Left ventricle myocardium inferior (tissue), 1 donor: Measurements from ENCODE around the gene HBG1. TPM values are rescaled to one million over a fixed set of nuclear protein-coding genes. Genes with fewer than 3 reads are reported as not detected.

Experiments
- DNase-seq: peaks from one replicate; pipeline ENCODE4 v3.0.0-alpha.2; 2020
- H3K27ac ChIP-seq: fragments of 200-600 bp; replicated peaks from 2 replicates; pipeline ENCODE4 v1.8.0; 2021
- H3K27me3 ChIP-seq: fragments of 200-600 bp; 2 replicates; pipeline ENCODE4 v1.8.0; 2021; ENCODE audit warnings: low read depth
- H3K36me3 ChIP-seq: fragments of 200-600 bp; 2 replicates; pipeline ENCODE4 v1.8.0; 2021
- H3K4me1 ChIP-seq: fragments of 200-600 bp; 2 replicates; pipeline ENCODE4 v1.8.0; 2021
- H3K4me3 ChIP-seq: fragments of 200-600 bp; 2 replicates; pipeline ENCODE4 v1.8.0; 2021; ENCODE audit warnings: mild to moderate bottlenecking, moderate library complexity
- H3K9me3 ChIP-seq: fragments of 200-600 bp; replicated peaks from 2 replicates; pipeline ENCODE4 v1.8.0; 2021
- CTCF ChIP-seq: fragments of 200-600 bp; IDR thresholded peaks from 2 replicates; pipeline ENCODE4 v1.8.0; 2021; ENCODE audit warnings: antibody characterized with exemption, mild to moderate bottlenecking, borderline replicate concordance
- intact Hi-C: fragments of 100-400 bp; cut with micrococcal nuclease; formaldehyde crosslinking; loops from one replicate; pipeline ENCODE4 v1.11.0; 2022
- total RNA-seq: library from RNA; stranded (reverse); fragmentation: NEBNext Ultra II Directional; extraction: Animal tissue kit (Norgen Biotek cat#: 25700); gene quantifications from one replicate; pipeline ENCODE4 v1.2.1, GENCODE V29; 2021
- donor health status: DM: no; HTN: yes; CAD: no; lungs with severe emphysema.

HBG1 gene
- total RNA-seq, 1 donor from 2014 or later: not detected

- Histone ChIP-seq H3K27ac (no peak overlapping the region), H3K27me3 (peaks cover 15% of the 10 kb centered on the region), H3K9me3 (no peaks in the 10 kb centered on the region), H3K4me1 (no peaks in the 10 kb centered on the region), H3K36me3 (no peaks in the 10 kb centered on the region), H3K4me3 (no peak overlapping the region)
- intact Hi-C loops: no loop called here
- TF ChIP-seq CTCF: no peak
- no peak for DNase-seq
Observed at GRCh38 chr11:5241458-5241857, 8.2 kb downstream of the HBG1 start.

GRCh38 chr11:5240458-5240857 is 9.2 kb downstream of the HBG1 start:
- Histone ChIP-seq H3K36me3 (no peaks in the 10 kb centered on the region), H3K9me3 (no peaks in the 10 kb centered on the region), H3K27ac (no peak overlapping the region), H3K4me1 (no peaks in the 10 kb centered on the region), H3K27me3 (peaks cover 15% of the 10 kb centered on the region), H3K4me3 (no peak overlapping the region)
- no peak for TF ChIP-seq CTCF
- intact Hi-C loops: no loop called here
- DNase-seq: no peak

- Histone ChIP-seq H3K4me1 (no peaks in the 10 kb centered on the region), H3K36me3 (no peaks in the 10 kb centered on the region), H3K4me3 (no peak overlapping the region), H3K9me3 (no peaks in the 10 kb centered on the region), H3K27ac (no peak overlapping the region), H3K27me3 (peaks cover 15% of the 10 kb centered on the region)
- intact Hi-C loops: no loop called here
- TF ChIP-seq CTCF: no peak
- DNase-seq: no peak
Observed at GRCh38 chr11:5240056-5240455, 9.6 kb downstream of the HBG1 start.

GRCh38 chr11:5239046-5239445 is 10.6 kb downstream of the HBG1 start:
- Histone ChIP-seq H3K9me3 (no peaks in the 10 kb centered on the region), H3K36me3 (no peaks in the 10 kb centered on the region), H3K4me3 (no peak overlapping the region), H3K27me3 (peaks cover 8% of the 10 kb centered on the region), H3K4me1 (no peaks in the 10 kb centered on the region), H3K27ac (no peak overlapping the region)
- intact Hi-C loops: no loop called here
- no peak for TF ChIP-seq CTCF
- no peak for DNase-seq

- TF ChIP-seq CTCF: no peak
- no peaks in the 10 kb centered on the region for H3K9me3 ChIP-seq
- H3K36me3 ChIP-seq: no peaks in the 10 kb centered on the region
- no peaks in the 10 kb centered on the region for H3K4me1 ChIP-seq
- H3K27ac ChIP-seq: no peak overlapping the region
- no peak for DNase-seq
- intact Hi-C loops: no loop called here
- H3K27me3 ChIP-seq: peaks cover 8% of the 10 kb centered on the region
- no peak overlapping the region for H3K4me3 ChIP-seq
Observed at GRCh38 chr11:5238486-5238885, 11.2 kb downstream of the HBG1 start.

GRCh38 chr11:5237420-5237819 is 12.2 kb downstream of the HBG1 start:
- DNase-seq: no peak
- H3K4me3 ChIP-seq: no peak overlapping the region
- intact Hi-C loops: no loop called here
- TF ChIP-seq CTCF: no peak
- no peaks in the 10 kb centered on the region for H3K4me1 ChIP-seq
- no peak overlapping the region for H3K27ac ChIP-seq
- H3K27me3 ChIP-seq: peaks cover 8% of the 10 kb centered on the region
- no peaks in the 10 kb centered on the region for H3K9me3 ChIP-seq
- H3K36me3 ChIP-seq: no peaks in the 10 kb centered on the region
